HEK293 (cell line): Measurements from ENCODE around the gene TXNDC11.

ENCODE experiments used
- ATF2 ChIP-seq: fragments of 450-650 bp; formaldehyde crosslinking; IDR thresholded peaks from 2 replicates; pipeline ENCODE4 v1.5.1; 2016; ENCODE audit warnings: missing biosample characterization, missing genetic modification characterization, low read depth
- CTCF ChIP-seq: fragments of 450-650 bp; formaldehyde crosslinking; IDR thresholded peaks from 2 replicates; pipeline ENCODE4 v1.5.1; 2016; ENCODE audit warnings: missing biosample characterization, missing genetic modification characterization
- RBAK ChIP-seq: fragments of 450-650 bp; formaldehyde crosslinking; IDR thresholded peaks from 2 replicates; pipeline ENCODE4 v1.5.1; 2016; ENCODE audit warnings: missing biosample characterization, missing genetic modification characterization
- SETDB1 ChIP-seq: IDR thresholded peaks from one replicate; pipeline ENCODE4 v1.6.1; 2017; ENCODE audit warnings: mild to moderate bottlenecking, low read length, moderate library complexity, mixed read lengths; ENCODE audit not compliant: insufficient read length
- ZBTB10 ChIP-seq: fragments of 450-650 bp; formaldehyde crosslinking; IDR thresholded peaks from 2 replicates; pipeline ENCODE4 v1.5.1; 2016; ENCODE audit warnings: missing biosample characterization, missing genetic modification characterization
- ZFP69B ChIP-seq: fragments of 450-650 bp; formaldehyde crosslinking; IDR thresholded peaks from 2 replicates; pipeline ENCODE4 v1.5.1; 2016; ENCODE audit warnings: missing biosample characterization, missing genetic modification characterization
- ZNF302 ChIP-seq: fragments of 450-650 bp; formaldehyde crosslinking; IDR thresholded peaks from 2 replicates; pipeline ENCODE4 v1.5.1; 2016; ENCODE audit warnings: missing biosample characterization, missing genetic modification characterization, low read depth
- ZNF777 ChIP-seq: fragments of 450-650 bp; formaldehyde crosslinking; IDR thresholded peaks from 2 replicates; pipeline ENCODE4 v1.5.1; 2017; ENCODE audit warnings: missing biosample characterization, missing genetic modification characterization, borderline replicate concordance

- TF ChIP-seq RBAK (tag by site-specific recombination) (no peak), CTCF (tag by site-specific recombination) (no peak), ZNF777 (tag by site-specific recombination) (no peak), SETDB1 (no peak), ZBTB10 (tag by site-specific recombination) (no peak), ATF2 (tag by site-specific recombination) (no peak), ZFP69B (tag by site-specific recombination) (no peak), ZNF302 (tag by site-specific recombination) (no peak)
Measured at GRCh38 chr16:11635113-11635652, 107.5 kb downstream of the TXNDC11 start.
